HG02973 (cell line): ENCODE data around the gene SRRM1.
A peak's percentile ranks its signal among the peaks of the same experiment; 100 is the strongest.
"Not testable (repeated sequence)": the region's sequence is repeated elsewhere in the genome, so short reads cannot be mapped to it uniquely, and the experiment has no call there.

Experiments
- ATAC-seq: cut with Tn5 transposase; IDR thresholded peaks from one replicate; pipeline ENCODE4 v1.9.1; 2021; ENCODE audit warnings: moderate library complexity; ENCODE audit not compliant: unreplicated experiment

Gene SRRM1

GRCh38 chr1:24641646-24642151 is 1.4 kb upstream of the SRRM1 start:
- no peak for ATAC-seq

DNA sequence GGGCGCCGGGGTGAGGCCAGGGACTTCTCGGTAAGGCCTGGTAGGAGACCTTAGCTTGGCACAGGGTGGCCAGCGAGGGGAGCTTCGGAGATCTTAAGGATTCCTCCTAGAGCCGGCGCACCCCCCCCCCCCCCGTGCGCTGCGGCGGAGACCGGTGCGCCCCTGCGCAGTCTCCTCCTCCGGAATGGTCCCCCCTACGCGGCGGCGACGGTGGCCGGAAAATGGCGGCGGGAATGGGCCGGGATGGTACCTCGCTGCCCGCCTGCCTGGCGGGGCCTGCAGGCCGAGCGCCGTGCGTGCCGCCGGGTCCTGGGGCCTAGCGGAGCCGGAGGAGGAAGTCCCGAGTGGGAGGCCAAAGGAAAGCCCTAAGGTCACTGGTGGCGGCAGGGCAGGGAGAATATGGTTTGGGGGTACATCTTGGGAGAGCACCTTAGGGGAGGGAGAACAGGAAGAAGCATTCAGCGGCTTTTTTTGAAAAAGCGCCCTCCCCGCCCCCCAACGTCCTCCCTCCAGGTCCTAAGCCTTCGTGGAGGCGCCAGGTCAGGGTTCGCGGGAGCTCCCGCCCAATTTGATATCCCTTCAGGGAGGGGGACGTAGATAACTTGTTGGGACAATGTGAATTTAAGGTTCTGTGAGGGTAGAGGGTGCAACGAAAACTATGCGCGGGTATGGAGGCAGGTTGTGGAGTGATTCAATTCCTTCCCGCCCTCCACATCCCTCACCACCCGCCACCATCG is 429 bp downstream of the SRRM1 start:
- ATAC-seq = peak; percentile 5

DNA sequence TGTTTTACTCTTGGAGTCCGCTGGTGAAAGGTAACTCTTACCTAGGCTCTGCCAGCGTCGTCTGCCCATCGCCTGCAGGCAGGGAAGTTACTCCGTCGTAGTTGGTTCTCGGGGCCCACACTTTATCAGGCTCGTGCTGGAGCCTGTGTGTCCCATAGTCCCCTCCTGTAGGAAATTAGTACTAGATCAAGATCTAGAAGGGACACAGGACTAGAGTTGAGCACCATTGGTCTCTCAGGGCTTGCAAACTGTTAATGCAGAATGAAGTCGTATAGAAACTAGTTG is 940 bp downstream of the SRRM1 start:
- no peak for ATAC-seq

GRCh38 chr1:24648919-24649318 is 5.8 kb downstream of the SRRM1 start:
- no peak for ATAC-seq

- ATAC-seq = no peak
Observed at GRCh38 chr1:24652382-24652781, 9.3 kb downstream of the SRRM1 start.

DNA sequence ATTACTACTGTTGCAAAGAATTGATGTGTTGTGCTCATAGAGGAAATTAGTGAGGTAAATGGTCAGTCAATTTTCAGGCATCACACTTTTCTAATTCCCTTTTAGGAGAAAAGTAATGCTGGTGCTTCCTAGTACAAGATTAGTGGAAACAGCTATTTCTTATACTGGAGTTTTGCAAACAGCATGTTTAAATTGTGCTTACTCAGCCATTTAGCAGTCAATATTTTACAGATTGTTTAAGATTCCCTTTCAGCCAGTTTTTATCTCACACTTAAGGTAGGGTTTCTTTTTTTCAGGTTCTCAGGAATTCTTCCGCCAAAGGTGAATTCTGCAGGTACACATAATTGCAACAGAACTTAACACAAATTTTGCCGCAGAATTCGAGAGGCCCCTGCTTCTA is 10.9 kb downstream of the SRRM1 start:
- ATAC-seq = no peak

GRCh38 chr1:24656046-24656445 is 12.9 kb downstream of the SRRM1 start:
- ATAC-seq = no peak

DNA sequence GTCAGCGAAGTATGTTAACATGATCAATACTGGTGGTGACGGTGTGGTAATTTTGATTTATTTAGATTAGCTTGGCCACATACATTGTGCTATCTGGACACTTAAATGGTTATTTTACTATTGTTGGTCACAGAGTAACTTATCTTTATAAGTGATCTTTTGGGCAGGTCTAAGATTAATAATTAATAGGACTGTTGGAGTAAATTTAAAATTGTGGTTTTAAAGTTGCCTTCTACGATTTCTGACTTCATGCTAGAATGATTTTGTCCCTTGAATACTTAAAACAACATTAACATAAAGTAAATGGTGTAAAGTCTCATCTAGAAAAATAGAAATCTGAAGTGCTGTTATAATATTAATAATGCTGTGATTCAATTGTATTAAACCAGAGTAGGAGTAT is 14.7 kb downstream of the SRRM1 start:
- ATAC-seq = no peak

DNA sequence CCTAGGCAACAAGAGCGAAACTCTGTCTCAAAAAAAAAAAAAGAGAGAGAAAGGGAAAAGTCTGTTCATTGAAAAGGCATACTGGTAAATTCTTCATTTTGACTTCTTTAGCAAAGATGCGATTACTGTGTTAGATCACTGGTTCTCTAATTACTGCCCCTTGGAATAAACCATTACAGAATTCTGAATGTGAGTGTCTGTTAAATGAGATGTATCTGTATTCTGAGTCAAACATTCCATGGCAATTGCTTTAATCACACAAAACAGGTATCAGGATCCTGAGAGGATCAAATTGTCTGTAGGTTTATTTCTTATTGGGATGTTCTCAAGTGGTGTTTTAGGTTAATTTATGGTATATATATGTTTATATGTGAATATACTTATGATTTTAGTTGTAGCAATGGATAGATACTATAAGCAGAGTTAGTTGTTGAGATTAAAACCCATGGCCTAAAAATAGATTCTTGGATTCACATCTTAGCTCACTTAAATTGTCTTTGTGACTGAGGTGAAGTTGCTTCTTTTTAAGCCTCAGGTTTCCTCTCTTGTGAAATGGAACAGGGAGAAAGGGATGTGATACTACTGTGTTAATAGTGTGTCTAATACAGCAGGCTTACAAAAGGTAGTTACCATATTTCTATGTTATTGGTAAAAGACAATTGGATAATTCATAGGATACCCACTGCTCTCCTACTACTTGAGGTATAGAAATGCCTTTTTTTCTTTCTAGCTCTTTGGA is 16.2 kb downstream of the SRRM1 start:
- ATAC-seq = no peak

DNA sequence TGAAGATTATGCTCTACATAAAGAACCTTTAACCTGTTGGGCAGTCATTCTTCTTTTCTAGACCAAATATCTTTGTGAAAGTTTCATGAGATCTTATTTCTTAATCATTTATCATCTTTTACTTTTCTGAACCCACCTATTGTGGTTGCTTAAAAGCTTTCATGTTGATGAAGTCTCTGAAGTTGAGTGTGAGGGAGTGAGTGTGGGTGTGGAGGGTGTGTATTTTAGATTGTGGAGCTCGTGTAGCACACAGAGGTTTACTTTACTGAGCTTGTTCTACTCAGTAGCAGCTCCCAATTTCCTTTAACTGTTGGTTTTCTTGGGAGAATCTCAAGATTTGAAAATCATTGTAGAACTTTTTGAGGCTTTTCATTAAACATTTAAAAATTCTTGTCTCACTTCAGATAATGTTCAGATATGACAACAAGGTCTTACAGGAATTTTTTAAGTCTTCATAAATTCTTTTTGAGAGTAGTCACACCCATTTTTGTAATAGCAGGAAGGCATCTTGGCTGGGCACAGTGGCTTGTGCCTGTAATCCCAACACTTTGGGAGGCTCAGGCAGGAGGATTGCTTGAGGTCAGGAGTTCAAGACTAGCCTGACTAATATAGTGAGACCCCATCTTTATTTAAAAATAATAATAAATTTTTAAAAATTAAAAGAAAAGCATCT is 17.0 kb downstream of the SRRM1 start:
- no peak for ATAC-seq

GRCh38 chr1:24664507-24665033 is 21.5 kb downstream of the SRRM1 start:
- ATAC-seq = no peak

DNA sequence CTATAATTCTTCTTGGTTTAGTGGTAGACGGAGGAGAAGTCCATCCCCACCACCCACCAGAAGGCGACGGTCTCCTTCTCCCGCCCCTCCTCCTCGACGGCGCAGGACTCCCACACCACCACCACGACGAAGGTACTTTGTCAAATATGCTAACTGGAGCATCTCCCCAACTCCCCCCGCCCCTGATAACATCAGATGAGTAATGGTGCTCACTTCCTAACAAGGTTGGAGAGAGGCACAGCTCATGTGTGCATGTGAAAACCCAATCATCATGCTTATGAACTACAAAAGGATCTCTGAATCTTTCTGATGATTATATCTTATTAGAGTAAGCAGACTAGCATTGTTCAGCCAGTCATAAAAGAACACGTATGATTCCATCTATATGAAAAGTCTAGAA is 23.7 kb downstream of the SRRM1 start:
- ATAC-seq = no peak

DNA sequence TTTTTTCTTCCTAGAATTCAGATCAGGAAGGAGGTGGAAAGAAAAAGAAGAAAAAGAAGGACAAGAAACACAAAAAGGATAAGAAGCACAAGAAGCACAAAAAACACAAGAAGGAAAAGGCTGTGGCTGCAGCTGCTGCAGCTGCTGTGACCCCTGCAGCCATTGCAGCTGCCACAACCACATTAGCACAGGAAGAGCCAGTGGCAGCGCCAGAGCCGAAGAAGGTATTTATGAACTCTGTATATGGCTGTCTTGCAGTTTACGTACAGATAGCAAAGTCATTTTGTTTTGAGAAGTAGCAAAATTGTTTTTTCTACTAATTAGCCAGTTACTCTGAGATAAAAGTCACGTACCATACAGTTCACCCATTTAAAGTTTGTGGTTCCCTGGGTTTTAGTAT is 28.3 kb downstream of the SRRM1 start:
- not testable (repeated sequence) for ATAC-seq

GRCh38 chr1:24672686-24673085 is 29.6 kb downstream of the SRRM1 start:
- ATAC-seq = not testable (repeated sequence)

DNA sequence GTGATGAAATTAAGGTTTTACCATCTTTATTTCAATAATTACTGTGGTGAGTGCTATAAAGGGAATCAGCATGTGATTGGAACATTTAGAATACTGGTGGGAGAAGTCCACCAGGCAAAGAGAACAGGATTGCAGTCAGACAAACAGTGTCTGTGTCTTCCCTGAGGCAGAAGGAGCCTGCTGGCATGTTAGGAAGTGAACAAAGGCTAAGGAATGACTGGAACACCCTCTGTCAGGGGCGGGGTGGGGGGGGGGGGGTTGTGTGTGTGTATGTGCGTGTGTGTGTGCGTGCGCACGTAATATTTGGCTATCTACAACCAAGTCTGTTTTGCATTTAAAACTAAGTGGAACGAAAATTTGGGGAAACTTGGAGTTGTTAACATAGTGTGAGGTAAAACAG is 30.2 kb downstream of the SRRM1 start:
- no peak for ATAC-seq

DNA sequence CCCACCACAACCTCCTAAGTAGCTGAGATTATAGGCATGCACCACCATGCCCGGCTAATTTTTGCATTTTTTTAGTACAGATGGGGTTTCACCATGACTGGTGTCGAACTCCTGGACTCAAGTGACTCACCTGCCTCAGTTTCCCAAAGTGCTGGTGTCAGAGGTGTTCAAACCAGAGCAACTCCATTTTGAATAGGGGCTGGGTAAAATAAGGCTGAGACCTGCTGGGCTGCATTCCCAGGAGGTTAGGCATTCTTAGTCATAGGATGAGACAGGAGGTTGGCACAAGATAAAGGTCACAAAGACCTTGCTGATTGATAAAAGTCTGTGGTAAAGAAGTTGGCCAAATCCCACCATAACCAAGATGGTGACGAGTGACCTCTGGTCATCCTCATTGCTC is 35.3 kb downstream of the SRRM1 start:
- ATAC-seq = not testable (repeated sequence)

DNA sequence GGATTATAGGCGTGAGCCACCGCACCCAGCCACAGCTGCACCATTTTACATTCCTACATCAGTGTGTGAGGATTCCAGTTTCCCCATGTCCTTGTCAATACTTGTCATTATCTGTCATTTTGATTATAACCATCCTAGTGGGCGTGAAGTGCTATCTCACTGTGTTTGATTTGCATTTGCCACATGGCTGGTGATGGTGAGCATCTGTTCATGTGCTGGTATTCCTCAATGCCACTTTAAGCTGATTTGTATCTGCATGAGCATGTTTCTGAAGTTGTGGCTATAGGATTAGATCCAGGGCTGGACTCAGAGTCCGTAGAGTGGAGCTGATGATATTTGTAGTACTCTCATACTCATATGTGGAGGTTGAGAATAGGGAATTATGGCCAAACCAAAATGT is 36.6 kb downstream of the SRRM1 start:
- ATAC-seq = no peak

GRCh38 chr1:24683713-24684162 is 40.6 kb downstream of the SRRM1 start:
- ATAC-seq = no peak

DNA sequence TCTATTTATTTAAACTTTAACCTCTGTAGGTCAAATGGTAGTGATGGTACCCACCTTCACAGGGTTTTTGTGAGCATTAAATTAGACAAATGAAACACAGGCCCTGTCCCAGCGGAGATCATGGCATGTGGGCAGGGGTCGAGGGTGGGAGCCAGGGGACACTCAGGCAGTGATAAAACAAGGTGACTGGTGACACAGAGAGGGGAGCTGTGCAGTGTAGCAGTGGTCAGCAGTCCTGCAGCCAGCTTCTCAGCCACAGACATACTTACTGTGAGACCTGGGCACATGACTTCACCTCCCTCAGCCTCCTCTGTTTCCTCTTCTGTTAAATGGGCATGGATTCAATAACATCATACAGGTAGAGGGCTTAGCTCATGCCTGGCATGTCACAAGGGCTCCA is 44.9 kb downstream of the SRRM1 start:
- ATAC-seq = no peak

DNA sequence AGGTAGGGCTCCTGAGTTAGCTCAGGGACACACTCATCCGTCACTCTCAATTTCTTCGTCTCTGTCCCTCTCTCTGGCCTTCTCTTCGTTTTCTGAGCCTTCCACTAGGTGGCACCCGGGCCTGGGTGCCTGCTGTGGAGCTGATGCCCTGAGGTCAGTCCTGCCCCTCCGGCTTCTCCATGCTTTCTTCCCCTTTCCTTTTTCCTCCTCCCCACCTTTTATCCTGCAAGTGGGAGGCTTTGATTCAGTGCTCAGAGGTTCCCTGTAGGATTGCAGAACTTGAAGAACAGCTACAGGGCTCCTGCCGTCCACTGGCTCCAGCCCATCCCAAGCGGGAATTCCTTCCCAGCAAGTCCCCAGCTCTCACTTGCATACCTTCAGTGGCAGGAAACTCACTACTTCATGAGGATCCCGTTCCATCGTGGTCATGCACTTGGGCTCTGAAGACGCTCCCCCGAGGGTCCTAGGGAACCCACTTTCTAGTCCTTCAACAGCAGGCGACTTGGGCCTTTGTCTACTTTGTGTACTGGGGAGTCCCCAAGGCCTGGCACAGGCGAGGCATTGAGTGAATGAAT is 45.6 kb downstream of the SRRM1 start:
- ATAC-seq = no peak

- no peak for ATAC-seq
Observed at GRCh38 chr1:24691051-24691450, 47.9 kb downstream of the SRRM1 start.
